ENCODE measurements around the gene AGBL3. TPM values are rescaled to one million over a fixed set of nuclear protein-coding genes. Genes with fewer than 3 reads are reported as not detected.
A peak's percentile ranks its signal among the peaks of the same experiment; 100 is the strongest.

Gene AGBL3
- total and polyA plus RNA-seq, 3 donors from 2014 or later: 10.0 to 21.6 (median 13.9) TPM

GRCh38 chr7:135160098-135160857 lies 174.0 kb downstream of the AGBL3 start:
- H3K36me3 ChIP-seq (ENCODE audit: low read depth, missing control alignments): no peaks in the 10 kb centered on the region
- TF ChIP-seq POLR2A (IDR thresholded peaks at IDR 0.05) (no peak), CTCF (IDR thresholded peaks at IDR 0.05) (no peak)
- H3K9me3 ChIP-seq: no peaks in the 10 kb centered on the region
- no peak for DNase-seq
- no peak overlapping the region for H3K4me3 ChIP-seq
- H3K4me1 ChIP-seq: peaks cover 4% of the 10 kb centered on the region
- intact Hi-C loops (cut with DNase I; ENCODE audit: low total_unique reads): loop anchor here (10.0 kb wide), 2 partner anchors 175 to 475 kb away; partner anchors contain the start of gene AGBL3
- 80 to 83% methylated on average over 5 of the region's 5 CpGs for WGBS, 2 donors
- H3K27me3 ChIP-seq: no peaks in the 10 kb centered on the region
- peak overlapping the region; percentile 13 to 63 for H3K27ac ChIP-seq

GRCh38 chr7:135160858-135161653 lies 174.7 kb downstream of the AGBL3 start:
- 66 to 73% methylated on average over 9 of the region's 9 CpGs for WGBS, 2 donors
- intact Hi-C loops (cut with DNase I; ENCODE audit: low total_unique reads): loop anchor here (10.0 kb wide), 2 partner anchors 176 to 476 kb away; partner anchors contain the start of gene AGBL3
- H3K36me3 ChIP-seq (ENCODE audit: low read depth, missing control alignments): no peaks in the 10 kb centered on the region
- no peaks in the 10 kb centered on the region for H3K9me3 ChIP-seq
- peak overlapping the region; percentile 13 to 63 for H3K27ac ChIP-seq
- H3K4me1 ChIP-seq: peaks cover 4% of the 10 kb centered on the region
- no peak for TF ChIP-seq POLR2A (IDR thresholded peaks at IDR 0.05)
- no peak for DNase-seq
- H3K4me3 ChIP-seq: no peak overlapping the region
- no peaks in the 10 kb centered on the region for H3K27me3 ChIP-seq

- Histone ChIP-seq H3K27ac (no peak overlapping the region), H3K4me1 (peaks cover 4% of the 10 kb centered on the region), H3K27me3 (no peaks in the 10 kb centered on the region), H3K36me3 (ENCODE audit: low read depth, missing control alignments) (no peaks in the 10 kb centered on the region), H3K9me3 (no peaks in the 10 kb centered on the region), H3K4me3 (no peak overlapping the region)
- intact Hi-C loops (cut with DNase I; ENCODE audit: low total_unique reads): loop anchor here (10.0 kb wide), 2 partner anchors 177 to 477 kb away; partner anchors contain the start of gene AGBL3
- no peak for TF ChIP-seq POLR2A (IDR thresholded peaks at IDR 0.05)
- no peak for TF ChIP-seq CTCF (IDR thresholded peaks at IDR 0.05)
- DNase-seq: no peak
- WGBS, 2 donors: 78 to 94% methylated on average over 6 of the region's 6 CpGs
Measured at GRCh38 chr7:135161669-135162068, 175.4 kb downstream of the AGBL3 start.

- H3K27me3 ChIP-seq: no peaks in the 10 kb centered on the region
- H3K4me3 ChIP-seq: no peak overlapping the region
- 94 to 95% methylated on average over 2 of the region's 2 CpGs for WGBS, 2 donors
- no peaks in the 10 kb centered on the region for H3K36me3 ChIP-seq (ENCODE audit: low read depth, missing control alignments)
- no peaks in the 10 kb centered on the region for H3K9me3 ChIP-seq
- peaks cover 4% of the 10 kb centered on the region for H3K4me1 ChIP-seq
- H3K27ac ChIP-seq: no peak overlapping the region
- TF ChIP-seq POLR2A (IDR thresholded peaks at IDR 0.05): no peak
- no peak for TF ChIP-seq CTCF (IDR thresholded peaks at IDR 0.05)
- no peak for DNase-seq
- intact Hi-C loops (cut with DNase I; ENCODE audit: low total_unique reads): loop anchor here (10.0 kb wide), 2 partner anchors 178 to 478 kb away; partner anchors contain the start of gene AGBL3
Measured at GRCh38 chr7:135162382-135163001, 176.2 kb downstream of the AGBL3 start.
